Calu3 (cell line): ENCODE results near the gene PTPRA. TPM values are rescaled to one million over a fixed set of nuclear protein-coding genes. Genes with fewer than 3 reads are reported as not detected.

Experiments
- BruUV-seq: library from RNA; stranded (reverse); fragments of 400-500 nt; replicated peaks from 2 replicates; lab custom pipeline; 2021; lab: Mats Ljungman, UMichigan
- CTCF ChIA-PET: fragments of 300-600 bp; sonication (Branson Sonifier 250); formaldehyde crosslinking; loops from one replicate; lab custom pipeline; 2022; ENCODE audit warnings: antibody characterized with exemption; lab: Charles Lee
- DNase-seq: peaks from one replicate; pipeline ENCODE4 v3.0.0; 2022
- H3K27ac Mint-ChIP-seq: one replicate; pipeline ENCODE4 v1.8.0; 2022; ENCODE audit warnings: mixed read lengths; ENCODE audit not compliant: unreplicated experiment
- H3K27me3 Mint-ChIP-seq: one replicate; pipeline ENCODE4 v1.8.0; 2022; ENCODE audit warnings: mixed read lengths; ENCODE audit not compliant: unreplicated experiment
- H3K36me3 Mint-ChIP-seq: one replicate; pipeline ENCODE4 v1.8.0; 2022; ENCODE audit warnings: mild to moderate bottlenecking, moderate library complexity, mixed read lengths; ENCODE audit not compliant: insufficient read depth, unreplicated experiment
- H3K4me1 Mint-ChIP-seq: one replicate; pipeline ENCODE4 v1.8.0; 2022; ENCODE audit warnings: mild to moderate bottlenecking, low read depth, mixed read lengths; ENCODE audit not compliant: unreplicated experiment
- H3K4me3 Mint-ChIP-seq: one replicate; pipeline ENCODE4 v1.8.0; 2022; ENCODE audit warnings: mild to moderate bottlenecking, low read depth, moderate library complexity, mixed read lengths; ENCODE audit not compliant: unreplicated experiment
- H3K9me3 Mint-ChIP-seq: one replicate; pipeline ENCODE4 v1.8.0; 2022; ENCODE audit warnings: low read depth, mixed read lengths; ENCODE audit not compliant: unreplicated experiment
- CTCF ChIP-seq: fragments of 200-600 bp; IDR thresholded peaks from one replicate; pipeline ENCODE4 v1.8.0; 2022; ENCODE audit warnings: antibody characterized with exemption; ENCODE audit not compliant: unreplicated experiment
- intact Hi-C: fragments of 100-400 bp; cut with micrococcal nuclease; formaldehyde crosslinking; loops from one replicate; pipeline ENCODE4 v1.10.0; 2022; ENCODE audit not compliant: unreplicated experiment
- total RNA-seq: library from RNA; stranded (reverse); gene quantifications from 2 replicates; pipeline ENCODE4 v1.2.3, GENCODE V29; 2022

Gene PTPRA
- total RNA-seq, 1 experiment from 2014 or later, result 30.2 TPM

DNA sequence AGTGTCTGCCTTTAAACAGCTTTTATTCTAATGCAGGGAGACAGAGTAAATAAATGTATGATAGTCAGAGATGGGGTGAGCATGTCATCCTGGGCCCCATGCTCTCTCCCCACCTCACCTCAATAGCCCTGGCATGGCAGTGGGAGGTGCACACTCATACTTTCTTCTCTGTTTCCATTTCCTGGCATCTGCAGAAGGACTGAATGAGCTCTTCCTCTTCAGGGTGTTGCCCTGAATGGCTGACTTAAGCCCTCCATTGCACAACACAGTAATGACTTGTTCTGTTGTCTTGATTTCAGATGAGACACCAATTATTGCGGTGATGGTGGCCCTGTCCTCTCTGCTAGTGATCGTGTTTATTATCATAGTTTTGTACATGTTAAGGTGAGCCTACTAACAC lies 113.2 kb downstream of the PTPRA start:
- H3K27me3 Mint-ChIP-seq, result no peaks in the 10 kb centered on the region
- no TSS peak for BruUV-seq
- no peak for TF ChIP-seq CTCF
- peaks cover 8% of the 10 kb centered on the region for H3K36me3 Mint-ChIP-seq
- H3K9me3 Mint-ChIP-seq, result no peaks in the 10 kb centered on the region
- DNase-seq, result no peak
- no peak overlapping the region for H3K4me3 Mint-ChIP-seq
- intact Hi-C loops, result no loop called here
- no peak overlapping the region for H3K27ac Mint-ChIP-seq
- CTCF ChIA-PET, result no interaction called here
- H3K4me1 Mint-ChIP-seq, result no peaks in the 10 kb centered on the region

GRCh38 chr20:2987861-2988260 lies 114.6 kb downstream of the PTPRA start:
- no peak for DNase-seq
- Mint-ChIP-seq H3K27ac (no peak overlapping the region), H3K4me1 (no peaks in the 10 kb centered on the region), H3K9me3 (no peaks in the 10 kb centered on the region), H3K4me3 (no peak overlapping the region), H3K27me3 (no peaks in the 10 kb centered on the region), H3K36me3 (peaks cover 8% of the 10 kb centered on the region)
- intact Hi-C loops, result no loop called here
- CTCF ChIA-PET, result no interaction called here
- TF ChIP-seq CTCF, result no peak
- BruUV-seq, result no TSS peak

GRCh38 chr20:2991532-2991931 lies 118.3 kb downstream of the PTPRA start:
- no peak overlapping the region for H3K27ac Mint-ChIP-seq
- no peaks in the 10 kb centered on the region for H3K27me3 Mint-ChIP-seq
- DNase-seq, result no peak
- peaks cover 8% of the 10 kb centered on the region for H3K36me3 Mint-ChIP-seq
- H3K9me3 Mint-ChIP-seq, result no peaks in the 10 kb centered on the region
- BruUV-seq, result no TSS peak
- intact Hi-C loops, result no loop called here
- CTCF ChIA-PET, result no interaction called here
- TF ChIP-seq CTCF, result no peak
- no peaks in the 10 kb centered on the region for H3K4me1 Mint-ChIP-seq
- no peak overlapping the region for H3K4me3 Mint-ChIP-seq

DNA sequence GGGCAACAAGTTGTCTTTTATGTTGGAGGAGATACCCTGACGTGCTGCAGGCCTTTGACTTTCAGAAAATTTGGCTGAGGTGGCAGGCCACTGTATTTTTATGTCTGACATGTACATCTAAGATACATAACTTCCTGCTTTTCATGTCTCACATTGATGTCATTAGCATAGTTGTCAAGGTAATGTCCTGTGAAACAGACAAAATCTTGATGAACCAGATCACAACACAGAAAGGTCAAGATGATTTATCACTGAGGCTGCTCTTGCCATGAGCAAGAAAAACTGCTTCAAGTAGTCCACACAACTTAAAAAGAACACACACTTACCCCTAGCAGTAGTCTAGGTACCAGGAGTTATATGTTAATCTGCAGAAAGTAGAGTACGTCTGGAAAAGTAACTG lies 120.0 kb downstream of the PTPRA start:
- Mint-ChIP-seq H3K4me1 (no peaks in the 10 kb centered on the region), H3K27me3 (no peaks in the 10 kb centered on the region), H3K36me3 (peaks cover 13% of the 10 kb centered on the region), H3K4me3 (no peak overlapping the region), H3K27ac (no peak overlapping the region), H3K9me3 (no peaks in the 10 kb centered on the region)
- no peak for DNase-seq
- CTCF ChIA-PET, result no interaction called here
- no TSS peak for BruUV-seq
- no peak for TF ChIP-seq CTCF
- intact Hi-C loops, result no loop called here
